ENCODE data around the gene CHPF.

The CHPF gene

GRCh38 chr2:219571311-219572236 is 28.0 kb upstream of the CHPF start, which contains the start of gene OBSL1:
OBSL1 (minus strand) TSS chr2:219571539; CDS start chr2:219571232, 307 bp downstream.
- no peak for DNase-seq
- Mint-ChIP-seq H3K27ac (no peak within 1 kb of the TSS), H3K4me1 (ENCODE audit: low read depth in 2 of 2) (no peaks in the 10 kb centered on the region), H3K4me3 (peak within 1 kb of the TSS; percentile 0 to 53), H3K36me3 (ENCODE audit: insufficient read depth) (no peaks in the 10 kb centered on the region), H3K9me3 (no peaks in the 10 kb centered on the region), H3K27me3 (peaks cover 56 to 87% of the 10 kb centered on the region in 2 donors)
- peak; percentile 40 for ATAC-seq (replicated peaks)

- no peaks in the 10 kb centered on the region for H3K4me1 Mint-ChIP-seq (ENCODE audit: low read depth in 2 of 2)
- peak overlapping the region in 1 of 2 donors; percentile 53 for H3K4me3 Mint-ChIP-seq
- no peak for DNase-seq
- no peak overlapping the region for H3K27ac Mint-ChIP-seq
- no peaks in the 10 kb centered on the region for H3K36me3 Mint-ChIP-seq (ENCODE audit: insufficient read depth)
- H3K27me3 Mint-ChIP-seq: peaks cover 53 to 87% of the 10 kb centered on the region in 2 donors
- no peaks in the 10 kb centered on the region for H3K9me3 Mint-ChIP-seq
- ATAC-seq (replicated peaks): peak; percentile 37
These were observed 27.3 kb upstream of the CHPF start for GRCh38 chr2:219570924-219571310.

GRCh38 chr2:219570194-219570923 is 26.8 kb upstream of the CHPF start:
- no peaks in the 10 kb centered on the region for H3K4me1 Mint-ChIP-seq (ENCODE audit: low read depth in 2 of 2)
- H3K9me3 Mint-ChIP-seq: no peaks in the 10 kb centered on the region
- peaks cover 49 to 87% of the 10 kb centered on the region in 2 donors for H3K27me3 Mint-ChIP-seq
- H3K36me3 Mint-ChIP-seq (ENCODE audit: insufficient read depth): no peaks in the 10 kb centered on the region
- H3K4me3 Mint-ChIP-seq: peak overlapping the region; percentile 8 to 53
- DNase-seq (no peak), ATAC-seq (replicated peaks) (peak; percentile 31)
- no peak overlapping the region for H3K27ac Mint-ChIP-seq

DNA sequence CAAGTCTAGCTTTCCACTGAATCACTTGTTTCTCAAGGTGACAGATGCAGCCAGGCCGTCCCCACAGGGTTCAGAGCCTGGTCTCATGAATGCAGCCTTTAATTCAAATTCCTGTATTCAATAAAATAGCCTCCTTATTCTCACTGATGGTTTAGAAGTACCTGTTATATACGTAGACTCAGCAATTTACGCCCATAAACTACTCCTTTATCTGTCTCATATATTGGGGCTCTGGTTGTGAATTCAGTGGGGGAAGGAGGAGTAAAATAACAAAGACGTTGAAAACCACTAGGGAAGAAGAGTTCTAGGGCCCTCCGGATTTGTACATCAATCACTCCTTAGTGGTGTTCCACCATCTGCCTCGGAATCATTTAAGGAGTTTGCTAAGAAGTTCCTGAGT is 26.0 kb upstream of the CHPF start:
- Mint-ChIP-seq H3K4me3 (peak overlapping the region; percentile 8 to 53), H3K27ac (no peak overlapping the region), H3K27me3 (peaks cover 43 to 87% of the 10 kb centered on the region in 2 donors)

DNA sequence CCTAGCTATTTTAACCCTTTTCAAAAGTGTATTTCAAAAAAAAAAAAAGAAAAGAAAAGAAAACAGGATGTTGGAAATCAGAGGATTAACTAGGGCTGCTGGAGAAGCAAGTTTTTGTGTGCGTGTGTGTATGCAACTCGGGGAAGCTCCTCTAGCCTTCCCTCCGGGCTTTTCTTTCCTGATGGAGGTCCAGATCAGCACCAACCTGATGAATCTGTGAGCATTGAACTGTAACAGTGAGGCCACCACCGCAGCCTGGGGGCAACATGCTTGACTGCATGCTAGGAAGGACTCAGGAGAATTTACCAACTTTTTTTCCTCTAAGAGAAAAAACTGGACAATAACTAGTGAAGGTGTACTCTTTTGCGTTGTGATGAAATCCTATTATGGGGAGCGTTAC is 25.4 kb upstream of the CHPF start:
- Mint-ChIP-seq H3K4me1 (ENCODE audit: low read depth in 2 of 2) (no peaks in the 10 kb centered on the region), H3K27me3 (peaks cover 48 to 89% of the 10 kb centered on the region in 2 donors), H3K36me3 (ENCODE audit: insufficient read depth) (no peaks in the 10 kb centered on the region), H3K4me3 (no peak overlapping the region), H3K9me3 (no peaks in the 10 kb centered on the region), H3K27ac (no peak overlapping the region)
- ATAC-seq (replicated peaks): no peak
- DNase-seq: no peak

More for the DNA sequence above, 26.0 kb upstream of the CHPF start:
- H3K9me3 Mint-ChIP-seq: no peaks in the 10 kb centered on the region
- no peaks in the 10 kb centered on the region for H3K36me3 Mint-ChIP-seq (ENCODE audit: insufficient read depth)
- no peak for ATAC-seq (replicated peaks)
- DNase-seq: no peak
- H3K4me1 Mint-ChIP-seq (ENCODE audit: low read depth in 2 of 2): no peaks in the 10 kb centered on the region

DNA sequence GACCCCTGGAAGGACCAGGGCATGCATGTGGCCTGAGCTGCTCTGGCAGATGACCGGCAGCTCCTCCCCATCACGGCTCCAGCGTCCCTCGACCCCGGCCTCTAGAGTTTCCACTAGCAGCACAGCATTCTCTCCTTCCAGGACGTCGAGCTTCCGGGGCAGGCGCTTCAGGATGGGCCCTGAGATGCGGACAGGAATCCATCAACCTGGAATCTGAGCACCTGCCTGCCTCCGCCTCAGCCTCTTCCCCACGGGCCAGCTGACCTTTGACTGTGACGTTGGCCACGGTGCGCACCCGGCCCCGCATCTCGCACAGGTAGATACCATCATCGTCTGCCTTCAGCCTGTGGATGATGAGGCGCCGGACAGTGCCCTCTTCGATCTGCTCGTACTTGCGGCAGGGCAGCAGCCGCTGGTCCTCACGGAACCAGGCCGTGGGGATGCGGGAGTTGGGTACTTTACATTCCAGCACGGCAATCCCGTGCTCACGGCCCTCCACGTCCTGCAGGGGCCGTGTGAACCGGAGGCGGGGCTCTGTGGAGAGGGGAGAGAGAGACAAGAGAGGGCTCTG is 24.3 kb upstream of the CHPF start:
- Mint-ChIP-seq H3K27ac (no peak overlapping the region), H3K9me3 (no peaks in the 10 kb centered on the region), H3K4me1 (ENCODE audit: low read depth in 2 of 2) (no peaks in the 10 kb centered on the region), H3K4me3 (no peak overlapping the region), H3K27me3 (peaks cover 41 to 89% of the 10 kb centered on the region in 2 donors), H3K36me3 (ENCODE audit: insufficient read depth) (no peaks in the 10 kb centered on the region)
- ATAC-seq (replicated peaks) (no peak), DNase-seq (no peak)

- peaks cover 45 to 89% of the 10 kb centered on the region in 2 donors for H3K27me3 Mint-ChIP-seq
- no peak overlapping the region for H3K27ac Mint-ChIP-seq
- H3K4me3 Mint-ChIP-seq: no peak overlapping the region
- no peaks in the 10 kb centered on the region for H3K4me1 Mint-ChIP-seq (ENCODE audit: low read depth in 2 of 2)
- no peaks in the 10 kb centered on the region for H3K36me3 Mint-ChIP-seq (ENCODE audit: insufficient read depth)
- ATAC-seq (replicated peaks) (no peak), DNase-seq (no peak)
- no peaks in the 10 kb centered on the region for H3K9me3 Mint-ChIP-seq
These were observed 23.5 kb upstream of the CHPF start for GRCh38 chr2:219567131-219567530.

GRCh38 chr2:219566640-219567039 is 23.0 kb upstream of the CHPF start:
- ATAC-seq (replicated peaks): no peak
- Mint-ChIP-seq H3K4me3 (no peak overlapping the region), H3K9me3 (no peaks in the 10 kb centered on the region), H3K27me3 (peaks cover 40 to 89% of the 10 kb centered on the region in 2 donors), H3K27ac (no peak overlapping the region), H3K36me3 (ENCODE audit: insufficient read depth) (no peaks in the 10 kb centered on the region), H3K4me1 (ENCODE audit: low read depth in 2 of 2) (no peaks in the 10 kb centered on the region)
- DNase-seq: no peak

GRCh38 chr2:219565130-219566080 is 21.8 kb upstream of the CHPF start:
- no peak overlapping the region for H3K4me3 Mint-ChIP-seq
- H3K27me3 Mint-ChIP-seq: peaks cover 43 to 98% of the 10 kb centered on the region in 2 donors
- no peak overlapping the region for H3K27ac Mint-ChIP-seq
- no peaks in the 10 kb centered on the region for H3K4me1 Mint-ChIP-seq (ENCODE audit: low read depth in 2 of 2)
- no peak for ATAC-seq (replicated peaks)
- H3K9me3 Mint-ChIP-seq: no peaks in the 10 kb centered on the region
- DNase-seq: no peak
- H3K36me3 Mint-ChIP-seq (ENCODE audit: insufficient read depth): no peaks in the 10 kb centered on the region

DNA sequence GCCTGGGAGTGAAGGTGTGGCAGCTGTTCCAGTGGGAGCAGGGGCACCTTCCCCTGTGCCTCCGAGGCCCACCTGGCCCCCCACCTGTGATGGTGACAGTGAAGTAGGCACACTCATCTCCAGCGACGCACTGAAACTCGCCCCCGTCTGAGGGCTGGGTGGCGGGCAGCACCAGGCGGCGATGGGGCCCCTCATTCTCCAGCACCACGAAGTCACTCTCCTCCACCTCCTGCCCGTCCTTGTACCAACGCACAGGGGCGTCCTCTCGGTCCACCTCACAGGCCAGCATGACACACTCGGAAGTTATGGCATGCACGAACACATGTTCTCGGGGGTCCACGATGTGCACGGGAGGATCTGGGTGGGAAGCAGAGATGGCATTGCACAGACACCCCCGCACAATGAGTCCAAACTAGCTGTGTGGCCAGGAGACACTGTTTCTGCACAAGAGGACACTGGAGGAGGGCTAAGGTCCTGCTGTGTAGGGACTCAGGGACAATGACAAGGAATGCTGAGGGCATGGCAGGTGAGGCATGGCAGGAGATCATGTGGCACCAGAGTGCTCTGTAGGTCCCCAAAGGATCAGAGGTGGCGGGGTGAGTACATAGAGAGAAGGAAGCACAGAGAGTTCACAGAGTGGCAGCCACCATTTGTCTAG is 19.8 kb upstream of the CHPF start:
- no peak for DNase-seq
- ATAC-seq (replicated peaks): no peak
- Mint-ChIP-seq H3K9me3 (no peaks in the 10 kb centered on the region), H3K4me1 (ENCODE audit: low read depth in 2 of 2) (no peaks in the 10 kb centered on the region), H3K36me3 (ENCODE audit: insufficient read depth) (no peaks in the 10 kb centered on the region), H3K27me3 (peaks cover 41 to 100% of the 10 kb centered on the region in 2 donors), H3K27ac (no peak overlapping the region), H3K4me3 (no peak overlapping the region)

DNA sequence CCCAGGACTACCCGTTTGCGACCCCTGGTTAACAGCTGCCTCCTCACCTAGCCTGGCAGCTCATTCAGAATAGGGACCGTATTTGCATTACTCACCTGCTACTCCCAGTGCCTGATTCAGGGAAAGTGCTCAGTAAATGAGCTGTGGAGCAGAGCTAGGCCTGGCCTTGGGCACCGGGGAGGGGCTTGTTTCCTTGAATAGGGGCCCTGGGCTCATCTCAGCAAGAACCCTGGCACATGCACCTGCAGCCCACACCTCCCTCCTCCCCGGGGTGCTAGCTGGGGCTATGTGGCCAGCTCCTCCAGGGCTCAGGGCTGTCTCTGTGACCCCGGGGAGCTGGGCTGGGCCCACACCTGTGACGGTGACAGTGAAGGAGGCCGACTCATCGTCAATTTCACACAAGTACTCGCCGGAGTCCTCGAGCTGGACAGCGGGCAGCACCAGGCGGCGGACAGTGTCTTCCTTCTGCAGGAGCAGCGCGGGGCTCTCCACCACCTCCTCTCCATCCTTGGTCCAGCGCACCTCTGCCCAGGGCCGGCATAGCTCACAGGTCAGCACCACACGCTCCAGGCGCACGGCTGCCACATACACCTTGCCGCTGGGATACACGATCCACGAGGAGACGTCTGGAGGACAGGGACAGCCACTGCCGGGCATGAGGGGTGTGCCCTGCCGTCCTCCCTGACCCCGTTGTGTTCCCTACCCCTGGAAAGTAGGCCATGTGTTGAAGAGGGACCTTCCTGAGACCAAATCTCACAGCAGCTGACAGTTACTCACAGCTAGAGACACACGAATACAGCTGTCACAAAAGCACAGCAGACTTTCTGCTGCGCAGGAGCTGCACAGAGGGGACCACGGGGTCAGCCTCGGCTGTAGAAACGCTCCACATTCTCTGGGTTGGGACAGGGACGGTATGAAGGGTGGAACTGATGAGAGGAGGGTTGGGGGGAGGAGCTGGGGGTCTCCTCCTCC is 18.7 kb upstream of the CHPF start:
- Mint-ChIP-seq H3K4me3 (no peak overlapping the region), H3K4me1 (ENCODE audit: low read depth in 2 of 2) (no peaks in the 10 kb centered on the region), H3K9me3 (no peaks in the 10 kb centered on the region), H3K27me3 (peaks cover 38 to 94% of the 10 kb centered on the region in 2 donors), H3K27ac (no peak overlapping the region), H3K36me3 (ENCODE audit: insufficient read depth) (no peaks in the 10 kb centered on the region)
- ATAC-seq (replicated peaks): no peak
- no peak for DNase-seq

All from effector memory CD8-positive, alpha-beta T cell (primary cell).